IMR-90 (cell line): ENCODE data around the gene UBAP2L. TPM values are rescaled to one million over a fixed set of nuclear protein-coding genes. Genes with fewer than 3 reads are reported as not detected.

Experiments
- ATAC-seq: fragments of 200-7000 bp; cut with Tn5 transposase; 2 replicates; pipeline ENCODE4 v1.9.1; 2020; ENCODE audit warnings: low read depth, mild to moderate bottlenecking, moderate library complexity
- BruUV-seq: library from RNA; stranded (reverse); fragments of 400-500 nt; replicated peaks from 2 replicates; lab custom pipeline; 2021; lab: Mats Ljungman, UMichigan
- CTCF ChIA-PET: fragments of 300-600 bp; formaldehyde crosslinking; extraction: SDS; loops from one replicate; lab custom pipeline; 2021; ENCODE audit warnings: antibody characterized with exemption; lab: Yijun Ruan, JAX
- POLR2A ChIA-PET: fragments of 300-600 bp; sonication (Branson Sonifier 250); formaldehyde crosslinking; loops from one replicate; lab custom pipeline; 2022; ENCODE audit warnings: antibody characterized with exemption; ENCODE audit not compliant: unreplicated experiment; lab: Charles Lee
- DNase-seq: peaks from one replicate; pipeline ENCODE4 v3.0.0; 2013
- H2AFZ ChIP-seq: replicated peaks from 2 replicates; pipeline ENCODE3; 2013; ENCODE audit warnings: low read length, mild to moderate bottlenecking; ENCODE audit not compliant: poor library complexity
- H2AK5ac ChIP-seq: 2 replicates; pipeline ENCODE4 v1.6.1; 2013; ENCODE audit warnings: low read depth, low read length, inconsistent platforms
- H2AK9ac ChIP-seq: replicated peaks from 2 replicates; pipeline ENCODE3; 2013; ENCODE audit warnings: mild to moderate bottlenecking, low read depth, low read length, moderate library complexity; ENCODE audit not compliant: poor library complexity
- H2BK120ac ChIP-seq: 2 replicates; pipeline ENCODE4 v1.6.1; 2013; ENCODE audit warnings: low read depth, low read length, inconsistent platforms
- H2BK15ac ChIP-seq: 3 replicates; pipeline ENCODE4 v1.6.1; 2013; ENCODE audit warnings: low read depth, low read length, inconsistent platforms
- H2BK20ac ChIP-seq: 2 replicates; pipeline ENCODE4 v1.6.1; 2013; ENCODE audit warnings: low read depth, mild to moderate bottlenecking, inconsistent platforms, low read length, moderate library complexity
- H2BK5ac ChIP-seq: 2 replicates; pipeline ENCODE4 v1.6.1; 2013; ENCODE audit warnings: mild to moderate bottlenecking, low read depth, low read length, inconsistent platforms; ENCODE audit not compliant: poor library complexity, severe bottlenecking
- H3K14ac ChIP-seq: replicated peaks from 2 replicates; pipeline ENCODE4 v1.6.1; 2013; ENCODE audit warnings: low read depth, low read length, inconsistent platforms
- H3K18ac ChIP-seq: 2 replicates; pipeline ENCODE4 v1.6.1; 2013; ENCODE audit warnings: low read depth, low read length, control low read depth
- H3K23ac ChIP-seq: 2 replicates; pipeline ENCODE4 v1.6.1; 2013; ENCODE audit warnings: low read depth, low read length, inconsistent platforms
- H3K27ac ChIP-seq: 2 replicates; pipeline ENCODE4 v1.5.1; 2013; ENCODE audit warnings: mild to moderate bottlenecking, control low read depth, low read length; ENCODE audit not compliant: insufficient read depth
- H3K27me3 ChIP-seq: 2 replicates; pipeline ENCODE4 v1.6.1; 2013; ENCODE audit warnings: low read length; ENCODE audit not compliant: control insufficient read depth, insufficient read depth
- H3K36me3 ChIP-seq: 2 replicates; pipeline ENCODE4 v1.6.1; 2013; ENCODE audit warnings: low read length, mixed read lengths; ENCODE audit not compliant: control insufficient read depth, insufficient read depth
- H3K4ac ChIP-seq: 2 replicates; pipeline ENCODE4 v1.6.1; 2013; ENCODE audit warnings: low read depth, low read length, inconsistent platforms
- H3K4me1 ChIP-seq: 2 replicates; pipeline ENCODE4 v1.6.1; 2013; ENCODE audit warnings: low read length, mixed read lengths; ENCODE audit not compliant: control insufficient read depth, insufficient read depth
- H3K4me2 ChIP-seq: 2 replicates; pipeline ENCODE4 v1.6.1; 2013; ENCODE audit warnings: low read depth, mild to moderate bottlenecking, control low read depth, low read length, moderate library complexity
- H3K4me3 ChIP-seq: 2 replicates; pipeline ENCODE4 v1.5.1; 2013; ENCODE audit warnings: low read depth, mild to moderate bottlenecking, control low read depth, low read length, moderate library complexity; ENCODE audit not compliant: insufficient read depth
- H3K56ac ChIP-seq: 2 replicates; pipeline ENCODE4 v1.6.1; 2013; ENCODE audit warnings: low read length, inconsistent platforms; ENCODE audit not compliant: insufficient read depth; ENCODE audit errors: extremely low read depth
- H3K79me1 ChIP-seq, 2 experiments: 2 replicates each; pipeline ENCODE4 v1.6.1; 2013; ENCODE audit warnings: low read length in 2 of 2, inconsistent platforms in 1 of 2, low read depth in 1 of 2
- H3K9ac ChIP-seq: 2 replicates; pipeline ENCODE4 v1.6.1; 2013; ENCODE audit warnings: low read depth, low read length, control low read depth
- H3K9me1 ChIP-seq: 2 replicates; pipeline ENCODE4 v1.6.1; 2013; ENCODE audit warnings: low read length, inconsistent platforms; ENCODE audit not compliant: insufficient read depth
- H3K9me3 ChIP-seq: 2 replicates; pipeline ENCODE4 v1.6.1; 2013; ENCODE audit warnings: low read length; ENCODE audit not compliant: control insufficient read depth, insufficient read depth
- H4K20me1 ChIP-seq: 2 replicates; pipeline ENCODE4 v1.6.1; 2013; ENCODE audit warnings: low read length, inconsistent platforms; ENCODE audit not compliant: insufficient read depth
- H4K5ac ChIP-seq: 2 replicates; pipeline ENCODE4 v1.6.1; 2013; ENCODE audit warnings: mild to moderate bottlenecking, low read depth, low read length, control low read depth
- H4K8ac ChIP-seq, 2 experiments: 2 replicates each; pipeline ENCODE4 v1.6.1; 2013; ENCODE audit warnings: low read depth in 2 of 2, low read length in 2 of 2, control low read depth in 1 of 2, inconsistent platforms in 1 of 2
- H4K91ac ChIP-seq: 2 replicates; pipeline ENCODE4 v1.6.1; 2013; ENCODE audit warnings: low read depth, low read length, inconsistent platforms; ENCODE audit not compliant: insufficient read depth
- CTCF ChIP-seq: conservative IDR thresholded peaks from 2 replicates; pipeline ENCODE4 v1.5.1; 2012; ENCODE audit warnings: mild to moderate bottlenecking, low read depth, low read length, improper control_type of control experiment
- ELK1 ChIP-seq: fragments of 150-350 bp; IDR thresholded peaks from 2 replicates; pipeline ENCODE4 v1.6.1; 2016; ENCODE audit warnings: low read depth, mild to moderate bottlenecking, low read length, moderate library complexity, borderline replicate concordance
- RAD21 ChIP-seq: IDR thresholded peaks from 2 replicates; pipeline ENCODE4 v1.6.1; 2012; ENCODE audit warnings: low read length, improper control_type of control experiment
- SMC3 ChIP-seq: fragments of 150-350 bp; IDR thresholded peaks from 2 replicates; pipeline ENCODE4 v1.6.1; 2016; ENCODE audit warnings: low read depth, mild to moderate bottlenecking, antibody characterized with exemption, low read length, moderate library complexity
- WGBS, 2 experiments: methylation state at CpG; one replicate each; pipeline versions ENCODE4 v1.1.5 to v1.1.7; 2013; ENCODE audit warnings: missing lambda C conversion rate in 2 of 2; ENCODE audit not compliant: insufficient read length in 1 of 2; ENCODE audit errors: extremely low coverage in 2 of 2; 5-methylcytosine and 5-hydroxymethylcytosine counted together
- dilution Hi-C: fragments of 300-500 bp; cut with HindIII; formaldehyde crosslinking; loops from one replicate; pipeline ENCODE4 v1.14.3; 2018; ENCODE audit warnings: low sequenced_read_pairs; ENCODE audit not compliant: unreplicated experiment
- in situ Hi-C: fragments of 300-500 bp; cut with MboI; formaldehyde crosslinking; loops from 3 replicates; pipeline ENCODE4 v1.14.3; 2019; ENCODE audit warnings: low sequenced_read_pairs, inconsistent platforms, mixed read lengths
- intact Hi-C: fragments of 100-400 bp; cut with micrococcal nuclease; formaldehyde crosslinking; loops from 2 replicates; pipeline ENCODE4 v1.10.0; 2022
- polyA plus RNA-seq, 3 experiments: library from polyadenylated mRNA; depleted of rRNA; stranded (reverse); fragments of >200 nt; gene quantifications; 2 replicates each; pipeline ENCODE4 v1.2.3, GENCODE V29; 2012; ENCODE audit warnings: low replicate concordance in 1 of 3
- total RNA-seq: library from RNA; depleted of rRNA; stranded (reverse); fragments of >200 nt; gene quantifications from 2 replicates; pipeline ENCODE4 v1.2.3, GENCODE V29; 2012

Gene UBAP2L
- total and polyA plus RNA-seq, 2 of the 4 experiments (the other 2 are of a cell fraction) = 57.5 to 149 TPM

- no peak overlapping the region for H2AFZ ChIP-seq
- BruUV-seq = no TSS peak
- H2BK20ac ChIP-seq = no peak overlapping the region
- H3K79me1 ChIP-seq = peaks cover 0 to 8% of the 10 kb centered on the region in 2 experiments; a peak in 1 of 4 replicates
- no peak overlapping the region for H2BK15ac ChIP-seq
- H3K4me3 ChIP-seq = no peak overlapping the region
- intact Hi-C loops = no loop called here
- H3K23ac ChIP-seq = no peak overlapping the region
- no CpG with 5 or more reads among the region's 1 CpG for WGBS, 2 experiments
- H3K4me1 ChIP-seq = peaks cover 2% of the 10 kb centered on the region
- H3K27me3 ChIP-seq = no peaks in the 10 kb centered on the region
- H4K20me1 ChIP-seq = peaks cover 17% of the 10 kb centered on the region
- H4K8ac ChIP-seq = no peak overlapping the region
- ChIA-PET POLR2A (no interaction called here), CTCF (no interaction called here)
- no peak overlapping the region for H4K5ac ChIP-seq
- H2AK5ac ChIP-seq = no peak overlapping the region
- H3K9me1 ChIP-seq = peaks cover 6% of the 10 kb centered on the region; the same call in 1 of the 2 replicates
- DNase-seq (peak; percentile 49), ATAC-seq (no peak)
- H3K27ac ChIP-seq = no peak overlapping the region
- in situ Hi-C loops = no loop called here
- H2AK9ac ChIP-seq = no peak overlapping the region
- no peak overlapping the region for H2BK5ac ChIP-seq
- H3K9me3 ChIP-seq = no peaks in the 10 kb centered on the region
- H4K91ac ChIP-seq = no peak overlapping the region
- no peak overlapping the region for H3K9ac ChIP-seq
- no peak overlapping the region for H3K56ac ChIP-seq
- no peak overlapping the region for H3K18ac ChIP-seq
- no peaks in the 10 kb centered on the region for H3K36me3 ChIP-seq
- H3K4me2 ChIP-seq = no peak overlapping the region
- H3K4ac ChIP-seq = no peak overlapping the region
- dilution Hi-C loops = no loop called here
- no peak overlapping the region for H2BK120ac ChIP-seq
- no peak overlapping the region for H3K14ac ChIP-seq
- TF ChIP-seq SMC3 (peak; percentile 36), RAD21 (peak; percentile 62), CTCF (peak; percentile 52), ELK1 (no peak)
These were observed 34.6 kb upstream of the UBAP2L start for GRCh38 chr1:154186177-154186576.
